Measurements from ENCODE around the gene TAF11L14. TPM values are rescaled to one million over a fixed set of nuclear protein-coding genes. Genes with fewer than 3 reads are reported as not detected.

The TAF11L14 gene
- total RNA-seq, 1 experiment from 2014 or later, result not detected

GRCh38 chr5:17680737-17681136 lies 46.5 kb downstream of the TAF11L14 start:
- POLR2A ChIA-PET, result no interaction called here
- H3K36me3 ChIP-seq (ENCODE audit: control insufficient read depth in 1 of 2, insufficient read depth in 2 of 2, low read length in 2 of 2), result no peaks in the 10 kb centered on the region
- no peaks in the 10 kb centered on the region for H3K79me2 ChIP-seq (ENCODE audit: insufficient read depth, low read length)
- H2AFZ ChIP-seq (ENCODE audit: low read depth, low read length, poor library complexity, severe bottlenecking), result no peak overlapping the region
- no peak overlapping the region for H3K4me2 ChIP-seq (ENCODE audit: low read length)
- intact Hi-C loops (cut with micrococcal nuclease), result no loop called here
- no peak overlapping the region for H3K9ac ChIP-seq (ENCODE audit: low read length)
- no peaks in the 10 kb centered on the region for H3K27me3 ChIP-seq (ENCODE audit: insufficient read depth, low read length)
- H4K20me1 ChIP-seq (ENCODE audit: insufficient read depth), result no peaks in the 10 kb centered on the region
- H3K4me3 ChIP-seq (replicated peaks in 1 of 2; ENCODE audit: low read depth in 1 of 2, low read length in 2 of 2), result no peak overlapping the region
- RAD21 ChIA-PET (ENCODE audit: low non-redundant PET in 1 of 2, low total read pairs in 2 of 2, uncharacterized antibody in 2 of 2, unreplicated experiment in 2 of 2), result no interaction called here
- H3K4me1 ChIP-seq (ENCODE audit: control insufficient read depth in 1 of 2, insufficient read depth in 2 of 2, low read length in 2 of 2), result no peaks in the 10 kb centered on the region
- no peaks in the 10 kb centered on the region for H3K9me2 ChIP-seq (ENCODE audit: insufficient read depth)
- no peak for TF ChIP-seq JUND (IDR thresholded peaks at IDR 0.05)
- no peak for TF ChIP-seq POLR2AphosphoS5 (IDR thresholded peaks at IDR 0.05; ENCODE audit: low read depth, low read length)
- no peak for TF ChIP-seq POLR2A (IDR thresholded peaks at IDR 0.05; ENCODE audit: borderline replicate concordance, extremely low read depth, insufficient read depth, insufficient read length)
- TF ChIP-seq EGR1 (IDR thresholded peaks at IDR 0.05; ENCODE audit: low read depth), result no peak
- no peak for TF ChIP-seq TCF7L2 (IDR thresholded peaks at IDR 0.05; ENCODE audit: borderline replicate concordance, extremely low read depth, insufficient read depth, insufficient read length)
- no peak for TF ChIP-seq CBX3 (IDR thresholded peaks at IDR 0.05; ENCODE audit: low read depth)
- no peak for TF ChIP-seq SP1 (IDR thresholded peaks at IDR 0.05; ENCODE audit: low read depth)
- TF ChIP-seq RAD21 (IDR thresholded peaks at IDR 0.05; ENCODE audit: low read depth), result no peak
- no peak for TF ChIP-seq EZH2 (IDR thresholded peaks at IDR 0.05)
- no peak for TF ChIP-seq ATF3 (IDR thresholded peaks at IDR 0.05)
- no peak for TF ChIP-seq CEBPB (IDR thresholded peaks at IDR 0.05; ENCODE audit: low read depth)
- TF ChIP-seq CTCF (IDR thresholded peaks at IDR 0.05 in 2 of 3, conservative IDR thresholded peaks at IDR 0.05 in 1 of 3; ENCODE audit: borderline replicate concordance in 1 of 3, insufficient read depth in 1 of 3, low read depth in 2 of 3, low read length in 2 of 3), result no peak
- TF ChIP-seq FOSL1 (IDR thresholded peaks at IDR 0.05; ENCODE audit: low read depth), result no peak
- TF ChIP-seq YY1 (IDR thresholded peaks at IDR 0.05; ENCODE audit: extremely low read depth, insufficient replicate concordance, low read depth, low read length), result no peak
- no peak for TF ChIP-seq ZFX (IDR thresholded peaks at IDR 0.05)
- TF ChIP-seq REST (IDR thresholded peaks at IDR 0.05; ENCODE audit: low read depth), result no peak
- H3K27ac ChIP-seq (ENCODE audit: low read depth, low read length), result no peak overlapping the region
- DNase-seq (ENCODE audit: low read depth, low spot score), result no peak
- no peak for ATAC-seq
- no TSS peak for BruUV-seq (replicated peaks)
- H3K9me3 ChIP-seq (ENCODE audit: control insufficient read depth in 1 of 2, insufficient read depth in 1 of 2, low read depth in 1 of 2, low read length in 2 of 2), result peaks cover 0 to 12% of the 10 kb centered on the region in 2 experiments; a peak in 2 of 4 replicates
- CTCF ChIA-PET, result no interaction called here
